Heart left ventricle (tissue), 16 donors: ENCODE measurements around the gene SHPK. TPM values are rescaled to one million over a fixed set of nuclear protein-coding genes. Genes with fewer than 3 reads are reported as not detected.
A peak's percentile ranks its signal among the peaks of the same experiment; 100 is the strongest.

ENCODE experiments used
- ATAC-seq, 4 donors: fragments of 200-7000 bp; cut with Tn5 transposase; one replicate each; pipeline ENCODE4 v1.9.1; 2020 to 2022; ENCODE audit warnings: moderate library complexity in 4 of 4, mild to moderate bottlenecking in 3 of 4, moderate number of reproducible peaks in 1 of 4
- DNase-seq, 5 donors: peaks; one replicate each; pipeline ENCODE4 v3.0.0-alpha.2; 2020
- H3K27ac ChIP-seq, 12 donors: fragments of 200-600 bp; sonication (generic) in 4 of 12; one replicate each; pipeline versions ENCODE4 v1.5.0 to v1.8.0; 2016 to 2022; ENCODE audit warnings: mild to moderate bottlenecking in 2 of 12
- H3K27me3 ChIP-seq, 9 donors: fragments of 200-600 bp; sonication (generic) in 2 of 9; one replicate each; pipeline versions ENCODE4 v1.5.1 to v1.8.0; 2016 to 2022; ENCODE audit warnings: mild to moderate bottlenecking in 3 of 9
- H3K36me3 ChIP-seq, 9 donors: fragments of 200-600 bp; sonication (generic) in 2 of 9; one replicate each; pipeline versions ENCODE4 v1.5.0 to v1.8.0; 2018 to 2022; ENCODE audit warnings: mild to moderate bottlenecking in 2 of 9
- H3K4me1 ChIP-seq, 12 donors: fragments of 200-600 bp; sonication (generic) in 4 of 12; one replicate each; pipeline versions ENCODE4 v1.5.0 to v1.8.0; 2016 to 2022; ENCODE audit warnings: mild to moderate bottlenecking in 3 of 12
- H3K4me3 ChIP-seq, 12 donors: fragments of 200-600 bp; sonication (generic) in 4 of 12; one replicate each; pipeline versions ENCODE4 v1.5.0 to v1.8.0; 2017 to 2022; ENCODE audit warnings: mild to moderate bottlenecking in 9 of 12, moderate library complexity in 4 of 12
- H3K9me3 ChIP-seq, 12 donors: fragments of 200-600 bp; sonication (generic) in 4 of 12; one replicate each; pipeline versions ENCODE4 v1.5.0 to v1.8.0; 2016 to 2022; ENCODE audit warnings: mild to moderate bottlenecking in 1 of 12
- POLR2A ChIP-seq, 2 donors: fragments of 450-650 bp; IDR thresholded peaks; one replicate each; pipeline ENCODE4 v1.6.1; 2017; ENCODE audit warnings: antibody characterized with exemption in 2 of 2, mild to moderate bottlenecking in 2 of 2, moderate library complexity in 2 of 2
- WGBS, 4 donors: extraction: QIAGEN DNeasy Blood & Tissue Kit in 2 of 4; methylation state at CpG; one replicate each; pipeline versions ENCODE4 v1.1.5 to v1.1.7; 2013 to 2018; 5-methylcytosine and 5-hydroxymethylcytosine counted together
- intact Hi-C, 10 donors: fragments of 100-400 bp; cut with DNase I; formaldehyde crosslinking; loops; one replicate each; pipeline versions ENCODE4 v1.11.1 to v1.14.2; 2022
- polyA plus RNA-seq, 2 donors: library from polyadenylated mRNA; stranded (reverse); fragments of 200-250 nt; gene quantifications; one replicate each; pipeline ENCODE4 v1.2.3, GENCODE V29; 2013
- total RNA-seq, 9 donors: library from RNA; depleted of rRNA in 2 of 9; stranded (reverse); fragments of >200 nt in 2 of 9; fragmentation: NEBNext Ultra II Directional in 3 of 9; extraction: Animal tissue kit (Norgen Biotek cat#: 25700) in 3 of 9; gene quantifications; one replicate each; pipeline versions ENCODE4 v1.1.0 to v1.2.4, GENCODE V29; 2016 to 2023
- TF ChIP-seq, protein P1 (sequence below), 12 donors: fragments of 200-600 bp; sonication (generic) in 4 of 12; IDR thresholded peaks; one replicate each; pipeline versions ENCODE4 v1.5.0 to v1.8.0; 2018 to 2022; ENCODE audit warnings: antibody characterized with exemption in 12 of 12, mild to moderate bottlenecking in 5 of 12
- donor health status: ischemic (EF 13 %, LVEDD 7.1; RV severe dilation, severe dysfunction).
- donor health status: healthy with polysubstance abuse.
- donor health status: DM: no; HTN: yes; CAD: no.
- donor health status: DM: no; HTN: no; CAD: no.
- donor health status: ischemic (EF 25% LVEDD 6.9; RV normal size, moderate dysfunction).
- donor health status: ischemic (EF 25% LVEDD 5.7; RV mildly dilated, moderate dysfunction).
- donor health status: healthy.
- donor health status: DM: yes; HTN: yes; CAD: no.
- donor health status: ischemic (EF 35%, LVEDD 5.7; RV mildly dilated, moderate dysfunction).
- donor health status: nonischemic (EF 11% LVEDD 7.7; RV severe dilation, severe dysfunction).
- donor health status: DM: yes; HTN: yes; CAD: no.
- donor health status: PGD.
- donor health status: ischemic (EF 29% LVEDD 5.4; RV normal size, mild dysfunction).
- donor health status: nonischemic (EF 23%, LVEDD 6.1; RV moderate dilation, normal function).

The SHPK gene
- total and polyA plus RNA-seq, 11 donors = 2.5 to 7.3 (median 3.6) TPM

DNA sequence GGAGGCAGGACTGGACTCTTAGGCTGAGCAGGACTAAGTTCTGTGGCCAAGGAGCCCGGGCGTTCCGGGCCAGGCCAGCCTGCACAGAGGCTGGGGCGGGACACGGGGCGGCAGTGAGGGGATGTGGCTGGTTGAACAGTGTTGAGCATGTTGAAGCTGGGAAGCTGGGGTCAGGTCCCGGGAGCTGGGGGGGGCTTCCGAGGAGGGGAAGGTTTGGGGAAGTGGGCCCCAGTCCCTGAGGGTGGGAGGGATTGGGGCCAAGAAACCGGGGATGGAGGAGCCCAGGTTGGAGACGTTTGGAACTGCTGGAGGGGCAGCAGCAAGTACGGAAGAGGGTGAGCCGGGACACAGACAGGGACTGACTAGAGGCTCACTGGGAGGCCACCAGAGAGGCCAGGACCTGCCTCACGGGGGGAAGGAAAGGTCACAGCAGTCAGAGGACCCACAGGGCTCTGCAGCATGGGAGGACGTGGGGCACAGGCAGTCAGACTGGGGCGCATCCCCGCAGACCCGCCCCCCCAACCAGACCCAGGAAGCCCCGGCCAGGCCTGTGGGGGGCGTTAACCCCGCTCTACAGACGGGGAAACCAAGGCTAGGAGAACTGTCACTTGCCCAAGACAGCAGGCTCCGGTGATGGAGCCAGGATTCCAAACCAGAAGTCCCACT lies 22.9 kb upstream of the SHPK start:
- intact Hi-C loops = loop anchor here in 1 of 10 donors (10.0 kb wide), 1 partner anchor 614 kb away; no protein-coding TSS in a partner anchor
- peaks cover 0 to 41% (median 27%) of the 10 kb centered on the region in 9 donors for H3K36me3 ChIP-seq
- peak overlapping the region; percentile 69 to 92 (median 83) for H3K27ac ChIP-seq
- H3K9me3 ChIP-seq = no peaks in the 10 kb centered on the region
- WGBS, 4 donors = 66 to 80% (median 75%) methylated on average over 16 to 22 of the region's 22 CpGs
- no peak overlapping the region for H3K4me3 ChIP-seq
- H3K4me1 ChIP-seq = peaks cover 5 to 38% (median 20%) of the 10 kb centered on the region in 12 donors
- peak in 1 of 4 donors; percentile 0 for ATAC-seq
- no peak for DNase-seq
- TF ChIP-seq, protein P1, sequence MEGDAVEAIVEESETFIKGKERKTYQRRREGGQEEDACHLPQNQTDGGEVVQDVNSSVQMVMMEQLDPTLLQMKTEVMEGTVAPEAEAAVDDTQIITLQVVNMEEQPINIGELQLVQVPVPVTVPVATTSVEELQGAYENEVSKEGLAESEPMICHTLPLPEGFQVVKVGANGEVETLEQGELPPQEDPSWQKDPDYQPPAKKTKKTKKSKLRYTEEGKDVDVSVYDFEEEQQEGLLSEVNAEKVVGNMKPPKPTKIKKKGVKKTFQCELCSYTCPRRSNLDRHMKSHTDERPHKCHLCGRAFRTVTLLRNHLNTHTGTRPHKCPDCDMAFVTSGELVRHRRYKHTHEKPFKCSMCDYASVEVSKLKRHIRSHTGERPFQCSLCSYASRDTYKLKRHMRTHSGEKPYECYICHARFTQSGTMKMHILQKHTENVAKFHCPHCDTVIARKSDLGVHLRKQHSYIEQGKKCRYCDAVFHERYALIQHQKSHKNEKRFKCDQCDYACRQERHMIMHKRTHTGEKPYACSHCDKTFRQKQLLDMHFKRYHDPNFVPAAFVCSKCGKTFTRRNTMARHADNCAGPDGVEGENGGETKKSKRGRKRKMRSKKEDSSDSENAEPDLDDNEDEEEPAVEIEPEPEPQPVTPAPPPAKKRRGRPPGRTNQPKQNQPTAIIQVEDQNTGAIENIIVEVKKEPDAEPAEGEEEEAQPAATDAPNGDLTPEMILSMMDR (IDR thresholded peaks at IDR 0.05) = no peak
- no peak for TF ChIP-seq POLR2A (IDR thresholded peaks at IDR 0.05)
- no peaks in the 10 kb centered on the region for H3K27me3 ChIP-seq

GRCh38 chr17:3657874-3658783 lies 22.1 kb upstream of the SHPK start:
- Histone ChIP-seq H3K9me3 (no peaks in the 10 kb centered on the region), H3K27ac (peak overlapping the region in 9 of 12 donors; percentile 69 to 92 (median 85)), H3K4me3 (no peak overlapping the region), H3K4me1 (peaks cover 5 to 42% (median 20%) of the 10 kb centered on the region in 12 donors), H3K27me3 (no peaks in the 10 kb centered on the region), H3K36me3 (peaks cover 0 to 33% (median 19%) of the 10 kb centered on the region in 9 donors)
- WGBS, 4 donors = 81 to 92% (median 86%) methylated on average over 29 to 42 of the region's 42 CpGs
- DNase-seq (no peak), ATAC-seq (no peak)
- no peak for TF ChIP-seq POLR2A (IDR thresholded peaks at IDR 0.05)
- TF ChIP-seq, protein P1 (IDR thresholded peaks at IDR 0.05) = no peak
- intact Hi-C loops = loop anchor here in 1 of 10 donors (10.0 kb wide), 1 partner anchor 613 kb away; no protein-coding TSS in a partner anchor

DNA sequence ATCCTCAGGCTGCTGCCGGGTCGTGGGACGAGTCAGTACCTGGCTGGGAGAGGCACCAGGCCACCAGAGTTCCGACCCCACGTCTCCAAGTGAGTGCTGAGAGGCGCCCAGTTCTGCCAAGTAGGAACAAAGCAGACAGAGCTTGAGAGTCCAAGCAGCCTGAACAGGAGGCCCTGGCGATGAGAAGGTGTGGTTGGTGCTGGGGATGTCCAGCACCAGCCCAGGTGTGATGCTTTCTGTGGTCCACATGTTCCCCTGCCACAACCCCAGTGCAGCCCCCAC lies 21.5 kb upstream of the SHPK start:
- no peak overlapping the region for H3K4me3 ChIP-seq
- no peaks in the 10 kb centered on the region for H3K9me3 ChIP-seq
- WGBS, 4 donors = 83 to 92% (median 85%) methylated on average over 7 of the region's 7 CpGs
- peaks cover 0 to 27% (median 13%) of the 10 kb centered on the region in 9 donors for H3K36me3 ChIP-seq
- H3K4me1 ChIP-seq = peaks cover 5 to 42% (median 20%) of the 10 kb centered on the region in 12 donors
- H3K27ac ChIP-seq = no peak overlapping the region
- intact Hi-C loops = loop anchor here in 1 of 10 donors (10.0 kb wide), 1 partner anchor 613 kb away; no protein-coding TSS in a partner anchor
- ATAC-seq (no peak), DNase-seq (no peak)
- TF ChIP-seq, protein P1 (IDR thresholded peaks at IDR 0.05) = no peak
- no peak for TF ChIP-seq POLR2A (IDR thresholded peaks at IDR 0.05)
- no peaks in the 10 kb centered on the region for H3K27me3 ChIP-seq
